ENCODE data around the gene LIN7B.

Gene LIN7B

GRCh38 chr19:49148784-49149651 is 34.8 kb downstream of the LIN7B start:
- peak; percentile 89 for DNase-seq (ENCODE audit: low read depth, low spot score)
- TF ChIP-seq CTCF (IDR thresholded peaks at IDR 0.05; ENCODE audit: low read depth, low read length), result no peak
- peak overlapping the region; percentile 78 for H3K4me3 ChIP-seq (ENCODE audit: low read depth, low read length)
- in situ Hi-C loops (cut with HindIII; ENCODE audit: low sequenced_read_pairs), result no loop called here

GRCh38 chr19:49149652-49150105 is 35.5 kb downstream of the LIN7B start:
- peak overlapping the region; percentile 78 for H3K4me3 ChIP-seq (ENCODE audit: low read depth, low read length)
- in situ Hi-C loops (cut with HindIII; ENCODE audit: low sequenced_read_pairs), result no loop called here
- no peak for TF ChIP-seq CTCF (IDR thresholded peaks at IDR 0.05; ENCODE audit: low read depth, low read length)
- peak; percentile 88 for DNase-seq (ENCODE audit: low read depth, low spot score)

GRCh38 chr19:49150106-49150943 is 36.2 kb downstream of the LIN7B start:
- no peak for TF ChIP-seq CTCF (IDR thresholded peaks at IDR 0.05; ENCODE audit: low read depth, low read length)
- peak; percentile 84 for DNase-seq (ENCODE audit: low read depth, low spot score)
- in situ Hi-C loops (cut with HindIII; ENCODE audit: low sequenced_read_pairs), result no loop called here
- peak overlapping the region; percentile 78 for H3K4me3 ChIP-seq (ENCODE audit: low read depth, low read length)

- in situ Hi-C loops (cut with HindIII; ENCODE audit: low sequenced_read_pairs), result no loop called here
- no peak for DNase-seq (ENCODE audit: low read depth, low spot score)
- no peak for TF ChIP-seq CTCF (IDR thresholded peaks at IDR 0.05; ENCODE audit: low read depth, low read length)
Observed at GRCh38 chr19:49150944-49151243, 36.7 kb downstream of the LIN7B start.

GRCh38 chr19:49151267-49152118 is 37.3 kb downstream of the LIN7B start:
- in situ Hi-C loops (cut with HindIII; ENCODE audit: low sequenced_read_pairs), result no loop called here

More at GRCh38 chr19:49150944-49151243, 36.7 kb downstream of the LIN7B start:
- peak overlapping the region; percentile 78 for H3K4me3 ChIP-seq (ENCODE audit: low read depth, low read length)

More at GRCh38 chr19:49151267-49152118, 37.3 kb downstream of the LIN7B start:
- no peak for DNase-seq (ENCODE audit: low read depth, low spot score)
- no peak for TF ChIP-seq CTCF (IDR thresholded peaks at IDR 0.05; ENCODE audit: low read depth, low read length)
- peak overlapping the region; percentile 0 for H3K4me3 ChIP-seq (ENCODE audit: low read depth, low read length)

Data from astrocyte of the spinal cord (primary cell).